GM18951 (cell line): ENCODE results near the gene SMARCAL1.

ENCODE experiments used
- POLR2A ChIP-seq: IDR thresholded peaks from 4 replicates; pipeline ENCODE4 v1.6.1; 2011; ENCODE audit warnings: mild to moderate bottlenecking; ENCODE audit not compliant: insufficient read length, insufficient read depth; ENCODE audit errors: extremely low read depth
- in situ Hi-C: fragments of 300-500 bp; cut with MboI; formaldehyde crosslinking; loops from one replicate; pipeline ENCODE4 v1.12.0; 2022; ENCODE audit warnings: low sequenced_read_pairs, mixed read lengths, inconsistent platforms; ENCODE audit not compliant: unreplicated experiment

The SMARCAL1 gene

GRCh38 chr2:216517447-216518225 is 105.4 kb downstream of the SMARCAL1 start:
- in situ Hi-C loops, result loop anchor here (5.0 to 25.0 kb wide), 2 partner anchors 150 to 1220 kb away; no protein-coding TSS in a partner anchor
- TF ChIP-seq POLR2A, result no peak

GRCh38 chr2:216518566-216519119 is 106.4 kb downstream of the SMARCAL1 start:
- in situ Hi-C loops, result loop anchor here (5.0 to 25.0 kb wide), 2 partner anchors 149 to 1219 kb away; no protein-coding TSS in a partner anchor

GRCh38 chr2:216519154-216519762 is 107.0 kb downstream of the SMARCAL1 start:
- in situ Hi-C loops, result loop anchor here (5.0 to 25.0 kb wide), 2 partner anchors 148 to 1218 kb away; no protein-coding TSS in a partner anchor

GRCh38 chr2:216520112-216520511 is 107.8 kb downstream of the SMARCAL1 start:
- no peak for TF ChIP-seq POLR2A
- in situ Hi-C loops, result loop anchor here (25.0 kb wide), 1 partner anchor 1217 kb away; no protein-coding TSS in a partner anchor

More at GRCh38 chr2:216519154-216519762, 107.0 kb downstream of the SMARCAL1 start:
- TF ChIP-seq POLR2A, result no peak

GRCh38 chr2:216522892-216523502 is 110.7 kb downstream of the SMARCAL1 start:
- in situ Hi-C loops, result loop anchor here (25.0 kb wide), 1 partner anchor 1214 kb away; no protein-coding TSS in a partner anchor

GRCh38 chr2:216525972-216526371 is 113.7 kb downstream of the SMARCAL1 start:
- in situ Hi-C loops, result no loop called here

More at GRCh38 chr2:216522892-216523502, 110.7 kb downstream of the SMARCAL1 start:
- no peak for TF ChIP-seq POLR2A

GRCh38 chr2:216526939-216527338 is 114.7 kb downstream of the SMARCAL1 start:
- in situ Hi-C loops, result no loop called here
- no peak for TF ChIP-seq POLR2A

More at GRCh38 chr2:216525972-216526371, 113.7 kb downstream of the SMARCAL1 start:
- TF ChIP-seq POLR2A, result no peak

GRCh38 chr2:216527600-216527999 is 115.3 kb downstream of the SMARCAL1 start:
- TF ChIP-seq POLR2A, result no peak

GRCh38 chr2:216532562-216532961 is 120.3 kb downstream of the SMARCAL1 start:
- no peak for TF ChIP-seq POLR2A
- in situ Hi-C loops, result no loop called here

More at GRCh38 chr2:216527600-216527999, 115.3 kb downstream of the SMARCAL1 start:
- in situ Hi-C loops, result no loop called here
